Caki2 (cell line): ENCODE measurements around the gene AFP. TPM values are rescaled to one million over a fixed set of nuclear protein-coding genes. Genes with fewer than 3 reads are reported as not detected.
A peak's percentile ranks its signal among the peaks of the same experiment; 100 is the strongest.

ENCODE experiments used
- DNase-seq: peaks from one replicate; pipeline ENCODE4 v3.0.0-alpha.2; 2015; ENCODE audit warnings: low read depth
- in situ Hi-C: cut with HindIII; loops from 2 replicates; pipeline ENCODE4 v1.10.0; 2016; ENCODE audit warnings: low sequenced_read_pairs, low pct_unique_long_range_greater_than_20kb, mixed read lengths
- total RNA-seq: library from RNA; depleted of rRNA; stranded (reverse); fragments of >200 nt; shearing (Covaris generic); gene quantifications from 2 replicates; pipeline ENCODE4 v1.2.3, GENCODE V29; 2014; ENCODE audit warnings: low replicate concordance

AFP gene
- total RNA-seq, 1 experiment from 2014 or later, result 5.4 TPM

GRCh38 chr4:73410916-73411730, 24.9 kb upstream of the AFP start:
- in situ Hi-C loops, result no loop called here

GRCh38 chr4:73411731-73412414, 24.1 kb upstream of the AFP start:
- in situ Hi-C loops, result no loop called here
- DNase-seq, result no peak

More at GRCh38 chr4:73410916-73411730, 24.9 kb upstream of the AFP start:
- DNase-seq, result no peak

- in situ Hi-C loops, result no loop called here
- no peak for DNase-seq
These were observed 22.7 kb upstream of the AFP start for GRCh38 chr4:73413294-73413755.

GRCh38 chr4:73414936-73415271, 21.1 kb upstream of the AFP start:
- in situ Hi-C loops, result no loop called here
- DNase-seq, result no peak

- DNase-seq, result no peak
- in situ Hi-C loops, result no loop called here
These were observed 20.2 kb upstream of the AFP start for GRCh38 chr4:73415807-73416238.

- in situ Hi-C loops, result no loop called here
- no peak for DNase-seq
These were observed 19.5 kb upstream of the AFP start for GRCh38 chr4:73416423-73417087.

GRCh38 chr4:73417342-73417741, 18.7 kb upstream of the AFP start:
- no peak for DNase-seq
- in situ Hi-C loops, result no loop called here

- peak; percentile 6 for DNase-seq
- in situ Hi-C loops, result no loop called here
These were observed 18.0 kb upstream of the AFP start for GRCh38 chr4:73417973-73418372.

- in situ Hi-C loops, result no loop called here
- no peak for DNase-seq
These were observed 17.3 kb upstream of the AFP start for GRCh38 chr4:73418677-73419076.

GRCh38 chr4:73419106-73420038, 16.6 kb upstream of the AFP start:
- in situ Hi-C loops, result no loop called here
- DNase-seq, result no peak

- in situ Hi-C loops, result no loop called here
- no peak for DNase-seq
These were observed 15.4 kb upstream of the AFP start for GRCh38 chr4:73420615-73421014.

GRCh38 chr4:73421708-73422457, 14.1 kb upstream of the AFP start:
- in situ Hi-C loops, result no loop called here
- DNase-seq, result no peak

GRCh38 chr4:73422458-73422752, 13.6 kb upstream of the AFP start:
- no peak for DNase-seq
- in situ Hi-C loops, result no loop called here

- no peak for DNase-seq
- in situ Hi-C loops, result no loop called here
These were observed 12.8 kb upstream of the AFP start for GRCh38 chr4:73423184-73423583.

GRCh38 chr4:73426666-73427065, 9.4 kb upstream of the AFP start:
- in situ Hi-C loops, result no loop called here
- DNase-seq, result no peak

GRCh38 chr4:73429118-73429517, 6.9 kb upstream of the AFP start:
- DNase-seq, result no peak
- in situ Hi-C loops, result no loop called here

GRCh38 chr4:73429826-73430587, 6.0 kb upstream of the AFP start:
- DNase-seq, result no peak
- in situ Hi-C loops, result no loop called here
